Prostate gland (tissue), 2 donors: Measurements from ENCODE around the gene ZNF268.

Source experiments
- CTCF ChIP-seq, 4 experiments: fragments of 200-600 bp in 2 of 4; fragments of 450-650 bp in 2 of 4; sonication (generic) in 2 of 4; IDR thresholded peaks; 1 replicate in 3 of 4; 2 replicates in 1 of 4; pipeline ENCODE4 v1.5.1; 2016 to 2019; ENCODE audit warnings: antibody characterized with exemption in 4 of 4, mild to moderate bottlenecking in 2 of 4, moderate library complexity in 2 of 4
- POLR2A ChIP-seq: fragments of 450-650 bp; IDR thresholded peaks from one replicate; pipeline ENCODE4 v1.6.1; 2016; ENCODE audit warnings: antibody characterized with exemption, mild to moderate bottlenecking
- POLR2AphosphoS5 ChIP-seq: sonication (generic); formaldehyde crosslinking; IDR thresholded peaks from one replicate; pipeline ENCODE4 v1.6.1; 2017; ENCODE audit warnings: antibody characterized with exemption

GRCh38 chr12:133165776-133166175 is 15.5 kb upstream of the ZNF268 start:
- TF ChIP-seq CTCF (IDR thresholded peaks at IDR 0.05) (no peak), POLR2A (no peak), POLR2AphosphoS5 (no peak)
